ENCODE results near the gene CCDC177. TPM values are rescaled to one million over a fixed set of nuclear protein-coding genes. Genes with fewer than 3 reads are reported as not detected.

The CCDC177 gene
- total RNA-seq, 6 experiments from 2014 or later: 0.06 to 0.11 (median 0.07) TPM; not detected in 3

GRCh38 chr14:69573831-69574262 is 824 bp downstream of the CCDC177 start:
- TF ChIP-seq CTCF (IDR thresholded peaks at IDR 0.05) (no peak), POLR2A (IDR thresholded peaks at IDR 0.05) (no peak)
- no peak overlapping the region for H3K4me3 ChIP-seq
- WGBS (ENCODE audit: insufficient coverage, low coverage, low lambda C conversion rate, missing lambda C conversion rate): 5% methylated on average over 11 of the region's 15 CpGs
- ATAC-seq: no peak
- no peak for DNase-seq
- H3K9me3 ChIP-seq: no peaks in the 10 kb centered on the region
- peaks cover 0 to 12% of the 10 kb centered on the region in 2 donors for H3K27me3 ChIP-seq
- H3K4me1 ChIP-seq: peaks cover 0 to 21% (median 0%) of the 10 kb centered on the region in 4 donors
- H3K27ac ChIP-seq: no peak overlapping the region
- intact Hi-C loops (cut with DNase I): loop anchor here (5.0 kb wide), 2 partner anchors 37 to 42 kb away; no protein-coding TSS in a partner anchor
- no peaks in the 10 kb centered on the region for H3K36me3 ChIP-seq

- H3K27me3 ChIP-seq: peaks cover 0 to 12% of the 10 kb centered on the region in 2 donors
- H3K4me1 ChIP-seq: peaks cover 0 to 21% (median 0%) of the 10 kb centered on the region in 4 donors
- no peak overlapping the region for H3K27ac ChIP-seq
- DNase-seq (no peak), ATAC-seq (no peak)
- intact Hi-C loops (cut with DNase I): loop anchor here (5.0 kb wide), 2 partner anchors 36 to 41 kb away; no protein-coding TSS in a partner anchor
- no peaks in the 10 kb centered on the region for H3K9me3 ChIP-seq
- TF ChIP-seq CTCF (IDR thresholded peaks at IDR 0.05) (no peak), POLR2A (IDR thresholded peaks at IDR 0.05) (no peak)
- H3K4me3 ChIP-seq: no peak overlapping the region
- WGBS (ENCODE audit: insufficient coverage, low coverage, low lambda C conversion rate, missing lambda C conversion rate): 13% methylated on average over 15 of the region's 51 CpGs
- no peaks in the 10 kb centered on the region for H3K36me3 ChIP-seq
Measured at GRCh38 chr14:69573205-69573830, 1.4 kb downstream of the CCDC177 start.

- Histone ChIP-seq H3K27me3 (peaks cover 0 to 12% of the 10 kb centered on the region in 2 donors), H3K36me3 (no peaks in the 10 kb centered on the region), H3K27ac (no peak overlapping the region), H3K4me1 (peaks cover 0 to 21% (median 0%) of the 10 kb centered on the region in 4 donors), H3K9me3 (no peaks in the 10 kb centered on the region), H3K4me3 (peak overlapping the region in 1 of 3 donors; percentile 35)
- ATAC-seq (no peak), DNase-seq (no peak)
- no peak for TF ChIP-seq POLR2A (IDR thresholded peaks at IDR 0.05)
- intact Hi-C loops (cut with DNase I): loop anchor here (5.0 kb wide), 2 partner anchors 35 to 40 kb away; no protein-coding TSS in a partner anchor
- WGBS (ENCODE audit: insufficient coverage, low coverage, low lambda C conversion rate, missing lambda C conversion rate): no CpG with 5 or more reads among the region's 40 CpGs
Measured at GRCh38 chr14:69572841-69573135, 1.9 kb downstream of the CCDC177 start.

GRCh38 chr14:69572030-69572840 is 2.4 kb downstream of the CCDC177 start:
- no peak for TF ChIP-seq POLR2A (IDR thresholded peaks at IDR 0.05)
- no peak for TF ChIP-seq CTCF (IDR thresholded peaks at IDR 0.05)
- DNase-seq (peak in 2 of 3 donors; percentile 44 to 61), ATAC-seq (peak; percentile 36 to 65 (median 58))
- 0% methylated on average over 8 of the region's 112 CpGs for WGBS (ENCODE audit: insufficient coverage, low coverage, low lambda C conversion rate, missing lambda C conversion rate)
- intact Hi-C loops (cut with DNase I): loop anchor here (5.0 kb wide), 2 partner anchors 35 to 40 kb away; no protein-coding TSS in a partner anchor
- H3K4me1 ChIP-seq: peaks cover 0 to 21% (median 0%) of the 10 kb centered on the region in 4 donors
- H3K9me3 ChIP-seq: no peaks in the 10 kb centered on the region
- no peaks in the 10 kb centered on the region for H3K36me3 ChIP-seq
- no peak overlapping the region for H3K27ac ChIP-seq
- H3K27me3 ChIP-seq: peaks cover 0 to 12% of the 10 kb centered on the region in 2 donors
- H3K4me3 ChIP-seq: peak overlapping the region; percentile 12 to 36 (median 35)

Data from right lobe of liver (tissue), 6 donors.